ENCODE measurements around the gene P3H1.

DNA sequence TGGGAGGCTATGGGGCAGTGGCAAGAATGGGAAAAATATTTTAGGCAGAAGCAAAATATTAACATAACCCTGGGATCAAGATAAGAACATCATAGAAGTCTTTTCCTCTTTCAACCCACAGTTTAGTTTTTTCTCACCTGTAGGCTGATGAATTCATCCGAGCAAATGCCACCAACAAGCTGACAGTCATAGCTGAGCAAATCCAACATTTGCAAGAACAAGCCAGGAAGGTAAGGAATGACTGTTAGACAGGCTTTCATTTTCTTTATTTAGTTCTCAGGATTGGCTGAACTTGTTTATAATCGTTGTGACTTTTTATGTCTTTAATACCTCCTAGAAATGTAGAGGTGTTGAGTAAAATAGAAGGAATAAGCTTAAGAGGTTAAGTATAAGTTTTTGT, 6.6 kb upstream of the P3H1 start:
- TF ChIP-seq, protein P1, sequence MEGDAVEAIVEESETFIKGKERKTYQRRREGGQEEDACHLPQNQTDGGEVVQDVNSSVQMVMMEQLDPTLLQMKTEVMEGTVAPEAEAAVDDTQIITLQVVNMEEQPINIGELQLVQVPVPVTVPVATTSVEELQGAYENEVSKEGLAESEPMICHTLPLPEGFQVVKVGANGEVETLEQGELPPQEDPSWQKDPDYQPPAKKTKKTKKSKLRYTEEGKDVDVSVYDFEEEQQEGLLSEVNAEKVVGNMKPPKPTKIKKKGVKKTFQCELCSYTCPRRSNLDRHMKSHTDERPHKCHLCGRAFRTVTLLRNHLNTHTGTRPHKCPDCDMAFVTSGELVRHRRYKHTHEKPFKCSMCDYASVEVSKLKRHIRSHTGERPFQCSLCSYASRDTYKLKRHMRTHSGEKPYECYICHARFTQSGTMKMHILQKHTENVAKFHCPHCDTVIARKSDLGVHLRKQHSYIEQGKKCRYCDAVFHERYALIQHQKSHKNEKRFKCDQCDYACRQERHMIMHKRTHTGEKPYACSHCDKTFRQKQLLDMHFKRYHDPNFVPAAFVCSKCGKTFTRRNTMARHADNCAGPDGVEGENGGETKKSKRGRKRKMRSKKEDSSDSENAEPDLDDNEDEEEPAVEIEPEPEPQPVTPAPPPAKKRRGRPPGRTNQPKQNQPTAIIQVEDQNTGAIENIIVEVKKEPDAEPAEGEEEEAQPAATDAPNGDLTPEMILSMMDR (IDR thresholded peaks at IDR 0.05; ENCODE audit: low read depth, low read length): no peak
- TF ChIP-seq, protein P2, sequence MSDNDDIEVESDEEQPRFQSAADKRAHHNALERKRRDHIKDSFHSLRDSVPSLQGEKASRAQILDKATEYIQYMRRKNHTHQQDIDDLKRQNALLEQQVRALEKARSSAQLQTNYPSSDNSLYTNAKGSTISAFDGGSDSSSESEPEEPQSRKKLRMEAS (IDR thresholded peaks at IDR 0.05; ENCODE audit: low read depth, low read length): no peak
- TF ChIP-seq POLR2A (IDR thresholded peaks at IDR 0.05; ENCODE audit: extremely low read depth, insufficient read length) (no peak), MYC (IDR thresholded peaks at IDR 0.05; ENCODE audit: low read depth, low read length) (no peak)

Measured in NB4 (cell line).